Stimulated activated CD8-positive, alpha-beta memory T cell treated with anti-CD3 and anti-CD28 coated beads, Interleukin-15, amount 100 ng/mL, for 1 hour (primary cell): ENCODE results near the gene DHCR7.
"Not testable (repeated sequence)": the region's sequence is repeated elsewhere in the genome, so short reads cannot be mapped to it uniquely, and the experiment has no call there.

ENCODE experiments used
- DNase-seq: peaks from one replicate; pipeline ENCODE4 v3.0.0-alpha.2; 2020; ENCODE audit warnings: low read depth

The DHCR7 gene

GRCh38 chr11:71437399-71437798 is 10.8 kb downstream of the DHCR7 start:
- no peak for DNase-seq

- DNase-seq: no peak
Observed at GRCh38 chr11:71436861-71437260, 11.3 kb downstream of the DHCR7 start.

GRCh38 chr11:71435278-71435951 is 12.8 kb downstream of the DHCR7 start:
- DNase-seq: no peak

- no peak for DNase-seq
Observed at GRCh38 chr11:71434576-71435130, 13.5 kb downstream of the DHCR7 start.

- no peak for DNase-seq
Observed at GRCh38 chr11:71433648-71434450, 14.3 kb downstream of the DHCR7 start.

- no peak for DNase-seq
Observed at GRCh38 chr11:71432761-71433647, 15.2 kb downstream of the DHCR7 start.

- DNase-seq: no peak
Observed at GRCh38 chr11:71431271-71431670, 16.9 kb downstream of the DHCR7 start.

- no peak for DNase-seq
Observed at GRCh38 chr11:71430166-71430565, 18.0 kb downstream of the DHCR7 start.

- DNase-seq: no peak
Observed at GRCh38 chr11:71429701-71430100, 18.5 kb downstream of the DHCR7 start.

GRCh38 chr11:71428861-71429435 is 19.2 kb downstream of the DHCR7 start:
- no peak for DNase-seq

- DNase-seq: no peak
Observed at GRCh38 chr11:71426413-71426812, 21.8 kb downstream of the DHCR7 start.

- DNase-seq: no peak
Observed at GRCh38 chr11:71425860-71426259, 22.3 kb downstream of the DHCR7 start.

GRCh38 chr11:71425409-71425808 is 22.8 kb downstream of the DHCR7 start:
- DNase-seq: no peak

GRCh38 chr11:71423181-71423790 is 24.9 kb downstream of the DHCR7 start:
- no peak for DNase-seq

- DNase-seq: not testable (repeated sequence)
Observed at GRCh38 chr11:71422318-71422717, 25.9 kb downstream of the DHCR7 start.

GRCh38 chr11:71421392-71421950 is 26.7 kb downstream of the DHCR7 start:
- no peak for DNase-seq

GRCh38 chr11:71420455-71421241 is 27.5 kb downstream of the DHCR7 start:
- no peak for DNase-seq

- no peak for DNase-seq
Observed at GRCh38 chr11:71418643-71419042, 29.6 kb downstream of the DHCR7 start.

- no peak for DNase-seq
Observed at GRCh38 chr11:71414645-71415044, 33.5 kb downstream of the DHCR7 start.

- no peak for DNase-seq
Observed at GRCh38 chr11:71410363-71410966, 37.7 kb downstream of the DHCR7 start.
